Measurements from ENCODE around the gene ZFHX3. TPM values are rescaled to one million over a fixed set of nuclear protein-coding genes. Genes with fewer than 3 reads are reported as not detected.

The ZFHX3 gene
- total and polyA plus RNA-seq, 2 donors (not counting 1 experiment from before 2014, with no cell fraction given) = 0.54 to 6.6 TPM

DNA sequence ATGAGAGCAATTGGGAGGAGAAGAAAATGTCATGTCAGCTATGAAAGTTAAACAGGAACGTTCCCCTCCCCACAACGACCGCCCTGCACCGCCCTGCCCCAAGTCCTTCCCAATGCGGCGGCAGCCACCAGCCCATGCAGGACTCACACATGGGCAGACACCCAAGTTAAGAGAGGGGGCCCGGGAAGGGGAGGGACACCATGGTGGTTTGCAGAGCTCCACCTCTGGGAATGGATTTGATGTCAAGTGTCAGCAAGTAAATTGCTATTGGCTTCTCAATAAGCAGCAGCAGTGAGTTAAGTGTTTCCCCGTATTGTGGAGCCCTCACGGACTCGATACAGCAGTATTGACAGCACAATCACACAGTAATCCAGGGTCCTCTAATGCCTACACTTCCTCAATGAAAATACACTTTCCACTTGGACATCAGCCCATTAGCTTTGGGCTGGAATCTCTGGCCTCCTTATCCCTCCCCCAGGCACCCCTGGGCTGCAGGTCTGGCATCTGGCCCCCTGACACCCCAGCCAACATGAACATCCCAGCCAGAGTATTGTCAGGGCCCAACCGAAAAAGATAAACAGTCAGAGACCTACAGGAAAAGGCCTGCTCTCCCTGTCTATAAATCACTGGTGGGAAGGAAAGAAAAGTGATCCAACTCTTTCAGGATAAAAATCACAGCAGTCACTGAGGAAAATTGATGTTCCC, 22.6 kb downstream of the ZFHX3 start:
- no peak overlapping the region for H2AFZ ChIP-seq (ENCODE audit: insufficient read depth, low read depth, low read length, poor library complexity, severe bottlenecking)
- H3K4me2 ChIP-seq (replicated peaks; ENCODE audit: low read depth, low read length, poor library complexity, severe bottlenecking) = no peak overlapping the region
- no peak for TF ChIP-seq EZH2 (IDR thresholded peaks at IDR 0.05; ENCODE audit: borderline replicate concordance, insufficient read depth, low read depth, low read length, poor library complexity, severe bottlenecking)
- TF ChIP-seq CTCF (IDR thresholded peaks at IDR 0.05) = no peak
- intact Hi-C loops (cut with micrococcal nuclease) = no loop called here
- no peak overlapping the region for H3K4me3 Mint-ChIP-seq
- ATAC-seq (ENCODE audit: low read depth) (no peak), DNase-seq (no peak)
- H3K79me2 ChIP-seq (ENCODE audit: control insufficient read depth, insufficient read depth, low read length) = peaks cover 14% of the 10 kb centered on the region
- 95% methylated on average over 9 of the region's 11 CpGs for WGBS (ENCODE audit: insufficient coverage)
- H3K27ac ChIP-seq (ENCODE audit: low read length in 2 of 2) = no peak overlapping the region
- H3K9ac ChIP-seq (ENCODE audit: low read length) = no peak overlapping the region
- H3K9me3 Mint-ChIP-seq (ENCODE audit: insufficient read depth) = no peaks in the 10 kb centered on the region
- no peaks in the 10 kb centered on the region for H3K4me1 Mint-ChIP-seq
- no peaks in the 10 kb centered on the region for H3K36me3 ChIP-seq (replicated peaks in 1 of 2; ENCODE audit: control extremely low read depth in 1 of 2, control insufficient read depth in 1 of 2, extremely low read depth in 1 of 2, insufficient read depth in 2 of 2, low read length in 1 of 2)
- H3K27me3 ChIP-seq (replicated peaks in 1 of 4; ENCODE audit: control extremely low read depth in 1 of 4, control insufficient read depth in 3 of 4, insufficient read depth in 4 of 4, low read length in 3 of 4) = peaks cover 0 to 2% (median 0%) of the 10 kb centered on the region in 4 experiments
- ChIA-PET POLR2A (no interaction called here), CTCF (no interaction called here)
- no peaks in the 10 kb centered on the region for H4K20me1 ChIP-seq (ENCODE audit: control insufficient read depth, insufficient read depth, low read length, poor library complexity, severe bottlenecking)
- no peaks in the 10 kb centered on the region for H3K27me3 Mint-ChIP-seq
- H3K9me3 ChIP-seq (ENCODE audit: control extremely low read depth in 1 of 3, control insufficient read depth in 2 of 3, insufficient read depth in 1 of 3, low read length in 2 of 3) = no peaks in the 10 kb centered on the region
- no peak overlapping the region for H3K27ac Mint-ChIP-seq
- H3K4me1 ChIP-seq (ENCODE audit: control insufficient read depth in 2 of 2, insufficient read depth in 2 of 2, low read length in 2 of 2) = no peaks in the 10 kb centered on the region
- no peak overlapping the region for H3K4me3 ChIP-seq (ENCODE audit: control extremely low read depth in 1 of 5, extremely low read depth in 1 of 5, insufficient read depth in 1 of 5, low read depth in 2 of 5, low read length in 4 of 5)

DNA sequence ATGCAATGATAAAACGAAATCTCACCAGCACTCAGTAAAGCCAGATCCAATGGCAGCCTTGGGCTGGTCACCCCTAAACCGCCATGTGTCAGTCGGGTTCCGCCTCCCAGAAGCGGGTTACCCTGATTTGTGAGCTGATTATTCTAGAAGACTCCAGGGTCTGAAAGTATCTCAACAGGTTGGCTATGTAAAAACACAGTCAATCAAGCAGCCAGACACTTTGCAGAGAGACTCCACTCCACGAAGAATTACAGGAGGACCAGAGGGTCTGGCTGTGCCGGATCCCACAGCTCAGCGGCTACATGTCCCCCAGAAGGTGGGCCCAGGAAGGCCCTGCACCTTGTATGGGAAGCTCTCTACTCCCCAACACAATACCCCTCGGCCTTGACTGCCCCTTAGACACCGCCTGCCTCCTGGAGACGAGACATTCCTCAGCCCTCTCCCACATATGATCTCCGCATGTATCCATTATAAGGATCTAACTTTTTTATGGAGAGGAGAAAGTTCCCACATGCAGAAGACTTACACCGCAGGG, 23.3 kb downstream of the ZFHX3 start:
- Histone ChIP-seq H3K9ac (ENCODE audit: low read length) (no peak overlapping the region), H3K79me2 (ENCODE audit: control insufficient read depth, insufficient read depth, low read length) (peaks cover 17% of the 10 kb centered on the region), H3K27ac (ENCODE audit: low read length in 2 of 2) (no peak overlapping the region), H3K4me1 (ENCODE audit: control insufficient read depth in 2 of 2, insufficient read depth in 2 of 2, low read length in 2 of 2) (no peaks in the 10 kb centered on the region), H3K4me3 (ENCODE audit: control extremely low read depth in 1 of 5, extremely low read depth in 1 of 5, insufficient read depth in 1 of 5, low read depth in 2 of 5, low read length in 4 of 5) (no peak overlapping the region), H3K36me3 (replicated peaks in 1 of 2; ENCODE audit: control extremely low read depth in 1 of 2, control insufficient read depth in 1 of 2, extremely low read depth in 1 of 2, insufficient read depth in 2 of 2, low read length in 1 of 2) (no peaks in the 10 kb centered on the region), H3K4me2 (replicated peaks; ENCODE audit: low read depth, low read length, poor library complexity, severe bottlenecking) (no peak overlapping the region), H4K20me1 (ENCODE audit: control insufficient read depth, insufficient read depth, low read length, poor library complexity, severe bottlenecking) (no peaks in the 10 kb centered on the region), H3K9me3 (ENCODE audit: control extremely low read depth in 1 of 3, control insufficient read depth in 2 of 3, insufficient read depth in 1 of 3, low read length in 2 of 3) (no peaks in the 10 kb centered on the region), H3K27me3 (replicated peaks in 1 of 4; ENCODE audit: control extremely low read depth in 1 of 4, control insufficient read depth in 3 of 4, insufficient read depth in 4 of 4, low read length in 3 of 4) (peaks cover 0 to 2% (median 0%) of the 10 kb centered on the region in 4 experiments), H2AFZ (ENCODE audit: insufficient read depth, low read depth, low read length, poor library complexity, severe bottlenecking) (no peak overlapping the region)
- Mint-ChIP-seq H3K27me3 (no peaks in the 10 kb centered on the region), H3K4me1 (no peaks in the 10 kb centered on the region), H3K9me3 (ENCODE audit: insufficient read depth) (no peaks in the 10 kb centered on the region), H3K27ac (no peak overlapping the region), H3K4me3 (no peak overlapping the region)
- ATAC-seq (ENCODE audit: low read depth) (no peak), DNase-seq (no peak)
- TF ChIP-seq EZH2 (IDR thresholded peaks at IDR 0.05; ENCODE audit: borderline replicate concordance, insufficient read depth, low read depth, low read length, poor library complexity, severe bottlenecking) (no peak), CTCF (IDR thresholded peaks at IDR 0.05) (no peak)
- ChIA-PET CTCF (no interaction called here), POLR2A (no interaction called here)
- intact Hi-C loops (cut with micrococcal nuclease) = no loop called here
- WGBS (ENCODE audit: insufficient coverage) = 96% methylated on average over 8 of the region's 13 CpGs

Measured in B cell (primary cell).